OCI-LY7 (cell line): ENCODE results near the gene CAMK4. TPM values are rescaled to one million over a fixed set of nuclear protein-coding genes. Genes with fewer than 3 reads are reported as not detected.
"Not testable (repeated sequence)": the region's sequence is repeated elsewhere in the genome, so short reads cannot be mapped to it uniquely, and the experiment has no call there.

ENCODE experiments used
- BruUV-seq: library from RNA; stranded (reverse); fragments of 400-500 nt; replicated peaks from 2 replicates; lab custom pipeline; 2021; lab: Mats Ljungman, UMichigan
- CTCF ChIA-PET: fragments of 300-600 bp; sonication (Branson Sonifier 250); formaldehyde crosslinking; loops from one replicate; lab custom pipeline; 2022; ENCODE audit warnings: antibody characterized with exemption; ENCODE audit not compliant: unreplicated experiment; lab: Charles Lee
- POLR2A ChIA-PET: fragments of 300-600 bp; sonication (Branson Sonifier 250); formaldehyde crosslinking; loops from one replicate; lab custom pipeline; 2022; ENCODE audit warnings: antibody characterized with exemption; lab: Charles Lee
- DNase-seq: peaks from one replicate; pipeline ENCODE4 v3.0.0-alpha.2; 2015; ENCODE audit warnings: low spot score
- H2AFZ ChIP-seq: fragments of 200-600 bp; sonication (generic), shearing (Covaris generic); 2 replicates; pipeline ENCODE4 v1.6.1; 2014; ENCODE audit warnings: mild to moderate bottlenecking, antibody characterized with exemption, low read length, moderate library complexity
- H3K27ac ChIP-seq: fragments of 200-600 bp; sonication (generic); 2 replicates; pipeline ENCODE4 v1.5.1; 2014; ENCODE audit warnings: mixed run types, low read depth, mild to moderate bottlenecking, moderate library complexity, low read length, inconsistent platforms; ENCODE audit not compliant: poor library complexity, severe bottlenecking
- H3K36me3 ChIP-seq: fragments of 200-600 bp; sonication (generic); 2 replicates; pipeline ENCODE4 v1.6.1; 2014; ENCODE audit warnings: mild to moderate bottlenecking, antibody characterized with exemption, low read length, moderate library complexity, mixed read lengths; ENCODE audit not compliant: insufficient read depth
- H3K4me1 ChIP-seq: fragments of 200-600 bp; sonication (generic); 2 replicates; pipeline ENCODE4 v1.5.1; 2014; ENCODE audit warnings: mild to moderate bottlenecking, low read length; ENCODE audit not compliant: insufficient read depth, poor library complexity, severe bottlenecking
- H3K4me2 ChIP-seq: fragments of 200-600 bp; sonication (generic); 2 replicates; pipeline ENCODE4 v1.6.1; 2014; ENCODE audit warnings: mild to moderate bottlenecking, low read length
- H3K4me3 ChIP-seq: fragments of 200-600 bp; sonication (generic); 2 replicates; pipeline ENCODE4 v1.5.1; 2014; ENCODE audit warnings: mild to moderate bottlenecking, low read depth, low read length; ENCODE audit not compliant: poor library complexity, severe bottlenecking
- H3K79me2 ChIP-seq: fragments of 200-600 bp; sonication (generic); 2 replicates; pipeline ENCODE4 v1.6.1; 2016; ENCODE audit warnings: low read depth, mild to moderate bottlenecking, low read length, moderate library complexity, mixed read lengths; ENCODE audit not compliant: insufficient read depth
- H3K9me2 ChIP-seq: fragments of 200-600 bp; sonication (generic); 2 replicates; pipeline ENCODE4 v1.6.1; 2016; ENCODE audit warnings: mild to moderate bottlenecking, low read length, mixed read lengths; ENCODE audit not compliant: insufficient read depth
- H3K9me3 ChIP-seq: fragments of 200-600 bp; sonication (generic); 2 replicates; pipeline ENCODE4 v1.6.1; 2014; ENCODE audit warnings: mild to moderate bottlenecking, mixed run types, low read length, mixed read lengths
- H4K20me1 ChIP-seq: fragments of 200-600 bp; sonication (generic); 2 replicates; pipeline ENCODE4 v1.6.1; 2014; ENCODE audit warnings: mild to moderate bottlenecking, antibody characterized with exemption, low read length, moderate library complexity, mixed read lengths; ENCODE audit not compliant: insufficient read depth
- EZH2phosphoT487 ChIP-seq: fragments of 200-600 bp; sonication (generic); IDR thresholded peaks from 2 replicates; pipeline ENCODE4 v1.6.1; 2018; ENCODE audit warnings: low read depth, borderline replicate concordance, mild to moderate bottlenecking, mixed run types, antibody characterized with exemption, low read length, moderate library complexity, mixed read lengths
- intact Hi-C: fragments of 100-400 bp; cut with micrococcal nuclease; formaldehyde crosslinking; loops from one replicate; pipeline ENCODE4 v1.10.0; 2022; ENCODE audit not compliant: unreplicated experiment
- total RNA-seq, 2 experiments: library from RNA; depleted of rRNA in 1 of 2; stranded (reverse); fragments of >200 nt in 1 of 2; shearing (Covaris generic) in 1 of 2; gene quantifications; 2 replicates each; pipeline ENCODE4 v1.2.3, GENCODE V29; 2014 to 2022
- TF ChIP-seq, protein P1 (sequence below): fragments of 200-600 bp; sonication (generic); conservative IDR thresholded peaks from 2 replicates; pipeline ENCODE4 v1.5.1; 2014; ENCODE audit warnings: mild to moderate bottlenecking, antibody characterized with exemption, low read length, moderate library complexity, mixed read lengths

The CAMK4 gene
- total RNA-seq, 2 experiments from 2014 or later = 25.4 to 40.2 TPM

- CTCF ChIA-PET, H3K27ac ChIP-seq, intact Hi-C loops, H3K4me2 ChIP-seq, H3K4me3 ChIP-seq, H3K4me1 ChIP-seq, H3K36me3 ChIP-seq, BruUV-seq, H3K79me2 ChIP-seq, DNase-seq, H2AFZ ChIP-seq, H3K9me3 ChIP-seq, H3K9me2 ChIP-seq, H4K20me1 ChIP-seq: not testable (repeated sequence)
- POLR2A ChIA-PET = interaction anchor here (0.6 kb wide), 1 partner anchor 9 kb away, joined by 3 read pairs; no protein-coding TSS in a partner anchor
Observed at GRCh38 chr5:111410067-111410466, 185.9 kb downstream of the CAMK4 start.

GRCh38 chr5:111411301-111411700 lies 187.1 kb downstream of the CAMK4 start:
- no peak for DNase-seq
- no peaks in the 10 kb centered on the region for H4K20me1 ChIP-seq
- ChIA-PET POLR2A (interaction anchor here (1.0 to 1.8 kb wide), 2 partner anchors 21 to 76 kb away, joined by 4 to 5 read pairs; no protein-coding TSS in a partner anchor), CTCF (no interaction called here)
- no peaks in the 10 kb centered on the region for H3K9me2 ChIP-seq
- H3K4me2 ChIP-seq = no peak overlapping the region
- no peaks in the 10 kb centered on the region for H3K79me2 ChIP-seq
- H3K4me1 ChIP-seq = no peaks in the 10 kb centered on the region
- no peak overlapping the region for H2AFZ ChIP-seq
- no peaks in the 10 kb centered on the region for H3K9me3 ChIP-seq
- intact Hi-C loops = no loop called here
- H3K4me3 ChIP-seq = no peak overlapping the region
- BruUV-seq = no TSS peak
- no peak overlapping the region for H3K27ac ChIP-seq
- H3K36me3 ChIP-seq = no peaks in the 10 kb centered on the region
- TF ChIP-seq EZH2phosphoT487 = no peak
- TF ChIP-seq, protein P1, sequence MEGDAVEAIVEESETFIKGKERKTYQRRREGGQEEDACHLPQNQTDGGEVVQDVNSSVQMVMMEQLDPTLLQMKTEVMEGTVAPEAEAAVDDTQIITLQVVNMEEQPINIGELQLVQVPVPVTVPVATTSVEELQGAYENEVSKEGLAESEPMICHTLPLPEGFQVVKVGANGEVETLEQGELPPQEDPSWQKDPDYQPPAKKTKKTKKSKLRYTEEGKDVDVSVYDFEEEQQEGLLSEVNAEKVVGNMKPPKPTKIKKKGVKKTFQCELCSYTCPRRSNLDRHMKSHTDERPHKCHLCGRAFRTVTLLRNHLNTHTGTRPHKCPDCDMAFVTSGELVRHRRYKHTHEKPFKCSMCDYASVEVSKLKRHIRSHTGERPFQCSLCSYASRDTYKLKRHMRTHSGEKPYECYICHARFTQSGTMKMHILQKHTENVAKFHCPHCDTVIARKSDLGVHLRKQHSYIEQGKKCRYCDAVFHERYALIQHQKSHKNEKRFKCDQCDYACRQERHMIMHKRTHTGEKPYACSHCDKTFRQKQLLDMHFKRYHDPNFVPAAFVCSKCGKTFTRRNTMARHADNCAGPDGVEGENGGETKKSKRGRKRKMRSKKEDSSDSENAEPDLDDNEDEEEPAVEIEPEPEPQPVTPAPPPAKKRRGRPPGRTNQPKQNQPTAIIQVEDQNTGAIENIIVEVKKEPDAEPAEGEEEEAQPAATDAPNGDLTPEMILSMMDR = no peak

DNA sequence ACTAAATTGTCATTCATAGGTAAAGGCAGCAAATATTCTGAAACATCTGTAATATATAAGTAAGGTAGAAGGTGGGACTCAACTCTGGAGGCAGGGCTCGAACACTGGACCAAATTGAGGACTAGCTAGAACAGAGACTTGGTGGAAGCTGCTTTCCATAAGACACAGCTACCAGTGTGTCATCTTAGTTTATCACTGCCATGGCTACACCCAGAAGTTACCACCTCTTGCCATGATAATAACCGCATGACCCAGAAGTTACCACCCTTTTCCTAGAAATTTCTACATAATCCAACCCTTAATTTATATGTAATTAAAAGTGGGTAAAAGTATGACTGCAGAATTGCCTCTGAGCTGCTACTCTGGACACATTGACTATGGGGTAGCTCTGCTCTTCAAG lies 188.4 kb downstream of the CAMK4 start:
- BruUV-seq = no TSS peak
- POLR2A ChIA-PET = interaction anchor here (1.8 kb wide), 1 partner anchor 20 kb away, joined by 5 read pairs; no protein-coding TSS in a partner anchor
- Histone ChIP-seq H3K9me3 (no peaks in the 10 kb centered on the region), H3K4me2 (no peak overlapping the region), H3K79me2 (no peaks in the 10 kb centered on the region), H3K27ac (no peak overlapping the region), H2AFZ (no peak overlapping the region), H3K9me2 (no peaks in the 10 kb centered on the region), H4K20me1 (no peaks in the 10 kb centered on the region), H3K36me3 (no peaks in the 10 kb centered on the region), H3K4me3 (no peak overlapping the region), H3K4me1 (no peaks in the 10 kb centered on the region)
- intact Hi-C loops = no loop called here
- TF ChIP-seq EZH2phosphoT487 = no peak
- TF ChIP-seq, protein P1 = no peak
- CTCF ChIA-PET = no interaction called here
- no peak for DNase-seq
